Measurements from ENCODE around the gene RSPH6A. TPM values are rescaled to one million over a fixed set of nuclear protein-coding genes. Genes with fewer than 3 reads are reported as not detected.

The RSPH6A gene
- total RNA-seq, 1 donor from 2014 or later, result 0.19 TPM

- Mint-ChIP-seq H3K4me1 (ENCODE audit: unreplicated experiment) (no peaks in the 10 kb centered on the region), H3K36me3 (peaks cover 34% of the 10 kb centered on the region), H3K9me3 (no peaks in the 10 kb centered on the region), H3K27me3 (no peaks in the 10 kb centered on the region), H3K4me3 (no peak overlapping the region), H3K27ac (no peak overlapping the region)
- DNase-seq (ENCODE audit: extremely low spot score, unreplicated experiment), result no peak
- peak; percentile 62 for TF ChIP-seq CTCF (conservative IDR thresholded peaks at IDR 0.05)
These were observed 33.8 kb upstream of the RSPH6A start for GRCh38 chr19:45848922-45849321.

- H3K4me3 Mint-ChIP-seq, result no peak overlapping the region
- no peak for TF ChIP-seq CTCF (conservative IDR thresholded peaks at IDR 0.05)
- no peak for DNase-seq (ENCODE audit: extremely low spot score, unreplicated experiment)
- no peaks in the 10 kb centered on the region for H3K4me1 Mint-ChIP-seq (ENCODE audit: unreplicated experiment)
- peaks cover 43% of the 10 kb centered on the region for H3K36me3 Mint-ChIP-seq
- H3K27ac Mint-ChIP-seq, result no peak overlapping the region
- no peaks in the 10 kb centered on the region for H3K9me3 Mint-ChIP-seq
- H3K27me3 Mint-ChIP-seq, result no peaks in the 10 kb centered on the region
These were observed 32.6 kb upstream of the RSPH6A start for GRCh38 chr19:45847663-45848062.

- Mint-ChIP-seq H3K4me3 (no peak overlapping the region), H3K27me3 (no peaks in the 10 kb centered on the region), H3K9me3 (no peaks in the 10 kb centered on the region), H3K4me1 (ENCODE audit: unreplicated experiment) (no peaks in the 10 kb centered on the region), H3K36me3 (peaks cover 49% of the 10 kb centered on the region), H3K27ac (no peak overlapping the region)
- DNase-seq (ENCODE audit: extremely low spot score, unreplicated experiment), result no peak
- no peak for TF ChIP-seq CTCF (conservative IDR thresholded peaks at IDR 0.05)
These were observed 27.1 kb upstream of the RSPH6A start for GRCh38 chr19:45842198-45842597.

GRCh38 chr19:45834970-45835369 is 19.9 kb upstream of the RSPH6A start:
- Mint-ChIP-seq H3K9me3 (no peaks in the 10 kb centered on the region), H3K27me3 (no peaks in the 10 kb centered on the region), H3K4me3 (no peak overlapping the region), H3K27ac (no peak overlapping the region), H3K36me3 (peaks cover 37% of the 10 kb centered on the region), H3K4me1 (ENCODE audit: unreplicated experiment) (no peaks in the 10 kb centered on the region)
- no peak for DNase-seq (ENCODE audit: extremely low spot score, unreplicated experiment)
- no peak for TF ChIP-seq CTCF (conservative IDR thresholded peaks at IDR 0.05)

GRCh38 chr19:45828945-45829344 is 13.8 kb upstream of the RSPH6A start:
- no peaks in the 10 kb centered on the region for H3K27me3 Mint-ChIP-seq
- no peak for TF ChIP-seq CTCF (conservative IDR thresholded peaks at IDR 0.05)
- no peak overlapping the region for H3K27ac Mint-ChIP-seq
- H3K9me3 Mint-ChIP-seq, result no peaks in the 10 kb centered on the region
- no peak for DNase-seq (ENCODE audit: extremely low spot score, unreplicated experiment)
- H3K36me3 Mint-ChIP-seq, result peaks cover 18% of the 10 kb centered on the region
- H3K4me3 Mint-ChIP-seq, result no peak overlapping the region
- H3K4me1 Mint-ChIP-seq (ENCODE audit: unreplicated experiment), result no peaks in the 10 kb centered on the region

GRCh38 chr19:45828523-45828922 is 13.4 kb upstream of the RSPH6A start:
- TF ChIP-seq CTCF (conservative IDR thresholded peaks at IDR 0.05), result no peak
- Mint-ChIP-seq H3K4me1 (ENCODE audit: unreplicated experiment) (no peaks in the 10 kb centered on the region), H3K27me3 (no peaks in the 10 kb centered on the region), H3K9me3 (no peaks in the 10 kb centered on the region), H3K27ac (no peak overlapping the region), H3K4me3 (no peak overlapping the region), H3K36me3 (peaks cover 18% of the 10 kb centered on the region)
- no peak for DNase-seq (ENCODE audit: extremely low spot score, unreplicated experiment)

Measured in type B pancreatic cell (in vitro differentiated cells).